ENCODE measurements around the gene DNAJC9.

Gene DNAJC9

DNA sequence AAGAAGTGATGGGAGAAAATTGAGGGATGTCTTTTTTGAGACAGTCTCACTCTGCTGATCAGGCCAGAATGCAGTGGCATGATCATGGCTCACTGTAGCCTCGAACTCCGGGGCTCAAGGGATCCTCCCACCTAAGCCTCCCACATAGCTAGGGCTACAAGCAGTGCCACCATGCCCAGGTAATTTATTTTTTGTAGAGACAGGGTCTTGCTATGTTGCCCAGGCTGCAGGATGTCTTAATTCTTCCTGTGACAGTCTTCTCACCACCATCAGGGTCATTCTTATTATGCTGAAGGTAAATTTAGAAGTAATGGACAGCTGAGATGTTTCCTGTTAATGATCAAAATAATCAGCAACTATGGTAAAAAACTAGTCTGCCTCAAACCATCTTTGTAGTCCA, 7.1 kb downstream of the DNAJC9 start:
- no peak for DNase-seq (ENCODE audit: insufficient read length, low spot score)
- no peak for FAIRE-seq

DNA sequence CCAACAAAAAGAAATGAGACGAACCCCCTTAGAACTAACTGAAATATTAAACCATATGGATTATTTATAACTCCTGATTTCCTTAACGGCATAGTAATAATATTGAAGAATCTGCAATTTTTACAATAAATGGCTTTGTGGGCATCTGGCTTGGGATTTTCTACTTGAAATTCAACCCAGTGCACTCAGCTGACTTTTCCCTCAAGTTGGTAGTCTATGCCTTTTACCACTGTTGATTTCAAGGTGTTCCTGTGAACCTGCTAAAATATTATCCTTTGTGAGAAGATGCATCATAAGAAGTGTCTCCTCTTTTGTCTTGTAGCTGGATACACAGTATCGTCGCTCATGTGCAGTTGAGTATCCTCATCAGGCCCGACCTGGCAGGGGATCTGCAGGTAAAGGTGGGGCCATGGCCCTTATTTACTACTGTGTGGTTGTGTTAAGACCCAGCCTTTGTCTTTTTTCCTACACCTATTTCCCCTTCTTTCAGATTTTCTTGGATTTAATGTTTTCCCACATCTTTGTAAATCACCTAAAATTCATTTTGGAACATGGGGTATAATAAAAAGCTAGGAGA, 8.0 kb downstream of the DNAJC9 start:
- DNase-seq (ENCODE audit: insufficient read length, low spot score) = no peak
- no peak for FAIRE-seq

DNA sequence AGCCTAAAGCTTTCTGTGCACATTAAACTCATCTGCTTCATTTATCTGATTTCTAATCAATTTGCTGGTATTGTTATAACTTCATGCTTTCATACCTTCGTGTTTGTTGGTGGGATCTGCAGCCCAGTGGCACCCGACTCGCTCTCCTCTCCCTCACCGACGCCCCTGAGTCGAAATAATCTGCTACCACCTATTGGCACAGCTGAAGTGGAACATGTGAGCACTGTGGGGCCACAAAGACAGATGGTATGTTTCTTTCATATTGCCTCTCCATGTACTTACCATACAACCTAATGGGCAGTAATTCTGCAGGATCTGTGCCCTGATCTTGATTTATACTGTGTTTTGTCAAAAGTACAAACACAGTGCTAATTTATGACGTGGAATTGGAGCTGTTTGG, 12.4 kb downstream of the DNAJC9 start:
- DNase-seq (ENCODE audit: insufficient read length, low spot score) = no peak
- no peak for FAIRE-seq

DNA sequence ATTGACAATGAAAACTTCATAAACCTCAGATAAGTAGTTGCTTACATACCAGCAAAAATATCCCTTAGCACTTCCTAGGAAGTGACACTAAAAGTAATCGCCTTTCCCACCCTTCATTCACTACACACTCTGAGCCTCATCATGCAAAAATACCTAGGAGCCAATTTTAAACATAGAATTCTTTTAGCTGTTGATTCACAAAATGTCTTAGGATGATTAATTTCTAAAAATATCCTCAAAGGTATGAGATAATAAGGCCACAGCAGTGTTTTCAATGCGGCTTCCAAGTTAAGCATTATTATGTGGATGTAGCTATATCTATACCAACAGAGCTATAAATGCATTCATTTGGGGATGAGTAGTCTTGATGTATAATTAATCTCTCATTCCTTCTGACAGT, 13.2 kb downstream of the DNAJC9 start:
- DNase-seq (ENCODE audit: insufficient read length, low spot score) (no peak), FAIRE-seq (no peak)

DNA sequence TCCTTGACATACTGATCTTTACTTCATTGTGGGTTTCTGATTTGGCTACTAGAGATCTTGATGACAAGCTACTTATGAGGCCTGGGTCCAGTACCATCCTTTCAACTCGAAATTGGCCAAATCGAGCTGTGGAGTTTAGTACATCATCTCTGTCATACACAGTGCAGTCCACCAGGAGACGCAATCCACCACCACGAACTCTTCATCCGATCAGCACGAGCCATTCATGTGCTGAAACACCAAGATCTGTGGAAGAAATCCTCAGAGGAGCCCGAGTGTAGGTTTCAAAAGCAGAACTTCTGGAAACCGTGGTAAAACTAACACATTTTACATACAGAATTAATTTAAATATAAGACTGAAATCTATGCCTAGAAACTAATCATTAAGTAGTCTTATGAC, 14.2 kb downstream of the DNAJC9 start:
- FAIRE-seq = no peak
- DNase-seq (ENCODE audit: insufficient read length, low spot score) = no peak

DNA sequence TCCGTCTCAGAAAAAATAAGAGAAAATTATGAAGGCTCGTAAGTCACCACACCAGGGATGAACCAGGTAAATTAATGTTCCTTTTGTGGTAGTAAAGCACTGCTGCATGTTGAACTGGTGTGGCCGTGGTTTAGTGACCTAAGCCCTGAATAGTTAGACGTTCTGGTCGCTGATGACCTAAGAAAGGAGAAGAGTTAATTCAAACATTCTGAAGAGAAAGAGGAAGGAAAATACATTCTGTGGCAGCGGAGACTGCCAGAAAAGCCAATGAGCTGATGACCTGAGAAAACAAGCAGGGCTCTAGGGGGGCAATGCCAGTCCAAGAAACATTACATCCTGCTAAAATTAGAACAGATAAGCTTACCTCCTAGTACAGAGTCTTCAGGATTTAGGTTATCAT, 17.5 kb downstream of the DNAJC9 start:
- DNase-seq (ENCODE audit: insufficient read length, low spot score) = no peak
- FAIRE-seq = no peak

DNA sequence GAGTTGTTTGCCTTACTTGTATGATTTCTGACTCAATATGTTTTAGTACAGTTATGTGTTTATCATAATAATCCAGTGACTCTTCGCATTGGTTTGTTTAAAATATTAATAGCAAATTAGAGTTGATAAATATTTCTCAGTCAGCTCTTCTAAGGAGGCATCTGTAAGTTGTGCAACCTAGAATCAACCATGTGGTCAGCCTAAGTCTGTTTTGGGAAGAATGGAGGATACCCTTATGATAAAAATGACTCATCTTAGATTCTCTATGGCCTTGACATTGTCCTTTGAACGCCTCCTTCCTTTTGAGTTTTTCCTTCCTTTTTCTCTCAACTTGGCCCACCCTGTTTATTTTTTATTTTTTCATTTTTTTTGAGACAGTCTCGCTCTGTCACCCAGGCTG, 18.8 kb downstream of the DNAJC9 start:
- FAIRE-seq (no peak), DNase-seq (ENCODE audit: insufficient read length, low spot score) (no peak)

DNA sequence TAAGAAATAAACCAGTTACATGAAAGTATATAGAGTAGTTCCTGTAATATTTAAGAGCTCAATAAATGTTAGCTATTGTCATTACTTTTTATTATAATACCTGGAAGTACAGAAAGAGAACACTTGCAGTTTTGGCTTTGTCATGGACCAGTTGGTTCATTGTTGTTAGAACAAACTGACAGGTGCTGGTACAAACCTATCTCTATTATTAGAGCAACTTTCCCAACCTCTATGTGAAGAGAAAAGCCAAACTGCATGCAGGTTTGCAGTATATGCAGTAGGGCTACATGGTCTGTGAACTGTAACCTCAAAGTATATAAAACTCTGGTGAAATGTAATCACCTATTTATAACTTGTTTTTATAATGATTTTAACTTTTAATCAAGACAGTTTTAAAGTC, 20.4 kb downstream of the DNAJC9 start:
- FAIRE-seq (no peak), DNase-seq (ENCODE audit: insufficient read length, low spot score) (no peak)

DNA sequence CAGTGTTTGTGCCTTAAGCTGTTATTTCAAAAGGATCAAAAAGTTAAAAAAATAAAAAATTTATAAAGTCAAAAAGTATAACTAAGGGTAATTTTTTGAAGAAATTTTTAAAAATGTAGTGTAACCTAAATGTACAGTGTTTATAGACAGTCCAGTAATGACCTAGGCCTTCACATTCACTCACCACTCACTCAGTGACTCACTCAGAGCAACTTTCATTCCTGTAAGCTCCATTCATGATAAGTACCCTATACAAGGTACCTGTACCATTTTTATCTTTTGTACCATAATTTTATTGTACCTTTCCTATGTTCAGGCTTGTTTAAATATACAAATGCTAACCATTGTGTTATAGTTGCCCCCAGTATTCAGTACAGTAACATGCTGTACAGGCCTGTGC, 21.5 kb downstream of the DNAJC9 start:
- no peak for FAIRE-seq
- no peak for DNase-seq (ENCODE audit: insufficient read length, low spot score)

DNA sequence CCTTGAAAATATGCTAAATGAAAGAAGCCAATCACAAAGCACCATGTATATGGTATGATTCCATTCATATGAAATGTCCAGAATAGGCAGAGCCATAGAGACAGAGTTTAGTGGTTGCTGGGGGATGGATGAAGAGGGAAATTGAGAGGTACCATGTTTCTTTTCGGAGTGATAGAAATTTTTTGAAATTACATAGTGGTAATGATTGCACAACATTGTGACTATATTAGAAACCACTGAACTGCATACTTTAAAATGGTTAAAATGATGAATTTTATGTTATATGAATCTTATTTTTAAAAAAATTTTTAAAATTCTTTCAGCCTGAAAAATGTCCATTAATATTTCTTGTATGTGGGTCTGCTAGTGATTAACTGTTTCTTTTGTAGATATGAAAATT, 26.1 kb downstream of the DNAJC9 start:
- no peak for FAIRE-seq
- no peak for DNase-seq (ENCODE audit: insufficient read length, low spot score)

DNA sequence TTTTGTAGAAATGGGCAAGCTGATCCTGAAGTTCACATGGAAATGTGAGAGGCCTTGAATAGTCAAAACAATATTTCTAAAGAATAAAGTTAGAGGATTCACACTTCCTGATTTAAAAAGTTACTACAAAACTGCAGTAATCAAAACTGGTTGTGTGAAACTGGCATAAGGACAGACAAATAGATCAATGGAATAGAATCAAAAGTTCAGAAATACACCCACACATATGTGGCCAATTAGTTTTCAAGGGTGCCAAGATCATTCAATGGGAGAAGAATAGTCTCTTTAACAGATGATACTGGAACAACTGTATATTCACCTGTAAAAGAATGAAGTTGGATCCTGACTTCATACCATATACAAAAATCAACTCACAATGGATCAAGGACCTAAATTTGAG, 27.7 kb downstream of the DNAJC9 start:
- FAIRE-seq = peak; percentile 37
- no peak for DNase-seq (ENCODE audit: insufficient read length, low spot score)

DNA sequence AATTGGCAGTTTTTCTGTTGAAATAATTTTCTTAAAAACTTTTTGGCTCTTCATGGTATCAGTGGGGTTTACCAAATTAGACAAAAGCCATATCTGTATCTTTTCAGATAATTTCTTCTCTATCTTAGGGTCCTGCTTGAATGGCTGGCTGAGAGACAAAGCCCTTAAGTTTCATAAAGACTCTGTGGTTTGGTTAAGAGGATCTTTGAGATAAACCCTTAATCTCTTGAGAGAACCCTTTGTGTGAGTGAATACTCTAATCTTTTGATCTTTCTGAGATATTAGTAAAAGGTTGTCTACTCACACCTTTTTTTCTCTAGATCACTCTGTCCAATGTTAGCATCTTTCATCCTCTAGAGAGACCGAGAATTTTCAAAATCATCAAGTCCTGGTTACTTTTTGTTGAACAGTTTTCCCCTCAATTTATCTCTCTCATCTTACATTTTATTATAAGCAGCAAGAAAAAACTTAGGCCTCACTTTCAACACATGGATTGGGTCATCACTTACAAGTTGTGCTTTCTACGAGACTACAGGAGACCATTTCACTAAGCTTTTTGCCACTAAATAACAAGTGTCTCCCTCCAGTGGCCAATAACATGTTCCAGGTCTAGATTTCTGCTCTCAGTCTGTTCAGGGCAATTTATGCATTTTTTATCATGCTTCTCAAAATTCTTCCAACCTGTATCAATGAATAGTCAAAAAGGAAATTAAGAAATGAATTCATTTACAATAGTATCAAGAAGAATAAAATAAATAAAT, 28.4 kb downstream of the DNAJC9 start:
- DNase-seq (ENCODE audit: insufficient read length, low spot score) (no peak), FAIRE-seq (peak; percentile 87)

DNA sequence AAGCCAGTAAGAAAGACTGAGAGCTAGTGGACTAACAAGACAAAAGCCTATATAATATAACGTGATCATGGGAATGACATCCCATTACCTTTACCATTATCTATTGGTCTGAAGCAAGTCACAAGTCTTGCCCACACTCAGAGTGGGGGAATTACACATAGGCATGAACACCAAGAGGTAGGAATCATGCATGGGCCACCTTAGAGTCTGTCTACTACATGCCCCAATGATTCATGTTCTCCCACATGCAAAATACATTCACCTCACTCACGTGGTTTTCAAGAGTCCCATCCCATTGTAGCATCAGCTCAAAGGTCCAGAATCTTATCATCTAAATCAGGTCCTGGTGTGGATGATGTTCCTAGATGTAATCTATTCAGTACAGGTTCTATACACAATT, 29.4 kb downstream of the DNAJC9 start:
- FAIRE-seq (peak; percentile 28), DNase-seq (ENCODE audit: insufficient read length, low spot score) (no peak)

DNA sequence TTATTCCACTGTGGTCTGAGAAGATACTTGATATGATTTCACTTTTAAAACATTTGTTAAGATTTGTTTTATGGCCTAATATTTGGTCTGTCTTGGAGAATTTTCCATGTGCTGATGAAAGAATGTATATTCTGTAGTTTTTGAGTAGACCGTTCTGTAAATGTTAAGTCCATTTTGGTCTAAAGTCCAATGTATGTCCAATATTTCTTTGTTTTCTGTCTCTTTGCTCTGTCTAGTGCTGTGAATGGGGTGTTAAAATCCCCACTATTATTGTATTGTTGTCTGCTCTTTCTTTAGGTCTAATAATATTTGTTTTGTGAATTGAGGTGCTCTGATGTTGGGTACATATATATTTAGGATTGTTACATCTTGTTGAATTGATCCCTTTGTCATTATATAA, 31.3 kb downstream of the DNAJC9 start:
- no peak for FAIRE-seq

DNA sequence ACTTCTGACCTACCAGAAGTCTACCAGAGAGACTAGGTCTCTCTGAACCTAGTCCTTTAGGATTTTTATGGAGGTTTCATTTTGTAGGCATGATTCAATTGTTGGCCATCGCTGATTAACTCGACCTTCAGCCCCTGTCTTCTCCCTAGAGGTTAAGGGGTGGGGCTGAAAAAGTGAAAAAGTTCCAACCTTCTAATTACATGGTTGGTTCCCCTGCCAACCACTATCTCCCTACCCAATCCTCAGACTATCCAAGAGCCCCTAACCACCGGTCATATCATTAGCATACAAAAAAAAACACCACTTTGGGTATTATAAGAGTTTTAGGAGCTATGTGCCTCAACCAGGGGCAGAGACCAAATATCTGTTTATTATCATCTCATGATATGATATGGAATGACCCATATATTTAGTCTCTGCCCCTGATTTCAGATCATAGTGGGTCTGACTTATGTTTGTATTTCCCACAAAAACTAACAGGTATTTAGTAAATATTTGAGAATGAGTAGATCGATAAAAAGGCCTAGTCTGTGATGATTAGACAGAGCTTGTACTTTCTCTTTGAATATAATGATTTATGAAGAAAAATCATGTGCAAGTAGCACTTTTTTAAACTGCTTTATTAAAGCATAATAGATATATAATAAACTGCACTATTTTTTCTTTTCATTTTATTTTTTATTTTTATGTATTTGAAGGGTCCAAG, 35.8 kb downstream of the DNAJC9 start:
- DNase-seq (ENCODE audit: insufficient read length, low spot score) = no peak
- no peak for FAIRE-seq

More for the DNA sequence above, 31.3 kb downstream of the DNAJC9 start:
- DNase-seq (ENCODE audit: insufficient read length, low spot score) = no peak

DNA sequence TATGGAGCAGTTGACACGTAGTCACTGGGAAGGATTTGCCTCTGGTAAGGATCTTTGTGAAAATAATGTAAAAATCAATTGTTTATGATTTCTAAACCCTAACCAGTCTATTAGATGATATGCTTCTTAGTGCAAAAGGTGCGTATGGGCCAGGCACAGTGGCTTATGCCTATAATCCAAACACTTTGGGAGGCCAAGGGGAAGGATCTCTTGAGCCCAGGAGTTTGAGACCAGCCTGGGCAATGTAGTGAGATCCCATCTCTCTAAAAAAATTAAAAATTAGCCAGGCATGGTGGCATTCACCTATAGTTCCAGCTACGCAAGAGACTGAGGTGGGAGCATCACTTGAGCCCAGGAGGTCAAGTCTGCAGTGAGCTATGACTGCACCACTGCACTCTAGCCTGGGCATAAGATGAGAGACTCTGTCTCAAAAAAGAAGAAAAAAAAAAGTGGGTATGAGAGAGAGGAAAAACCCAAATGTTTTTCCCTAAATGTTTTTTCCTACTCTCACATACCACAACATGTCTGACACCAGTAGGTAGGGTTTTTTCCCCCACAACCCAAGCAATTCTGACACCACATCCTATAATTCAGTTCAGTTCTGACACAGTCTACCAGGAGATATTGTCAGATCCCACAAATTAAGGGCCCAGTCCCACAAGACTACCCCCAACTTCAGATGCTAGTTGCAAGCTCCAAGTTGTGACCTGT, 36.5 kb downstream of the DNAJC9 start:
- no peak for FAIRE-seq
- DNase-seq (ENCODE audit: insufficient read length, low spot score) = no peak

DNA sequence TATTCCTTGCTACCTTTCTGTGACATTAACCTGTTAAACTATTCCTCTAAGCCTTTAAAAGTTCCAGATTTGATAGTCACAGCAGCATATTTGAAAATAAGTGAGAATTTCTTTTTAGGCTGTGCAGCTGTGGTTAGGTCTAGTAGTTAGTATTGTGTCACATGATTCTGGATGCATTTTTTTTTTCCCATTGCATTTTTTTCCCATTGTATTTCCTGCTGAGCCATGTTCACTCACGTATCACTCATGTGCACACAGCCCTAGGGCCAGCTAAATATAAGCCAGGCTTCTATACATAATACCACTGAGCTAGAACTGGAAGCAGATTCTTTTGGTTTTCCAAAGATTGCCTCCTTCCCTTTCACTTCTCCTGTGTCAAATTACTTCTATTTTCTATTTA, 37.4 kb downstream of the DNAJC9 start:
- FAIRE-seq (no peak), DNase-seq (ENCODE audit: insufficient read length, low spot score) (no peak)

DNA sequence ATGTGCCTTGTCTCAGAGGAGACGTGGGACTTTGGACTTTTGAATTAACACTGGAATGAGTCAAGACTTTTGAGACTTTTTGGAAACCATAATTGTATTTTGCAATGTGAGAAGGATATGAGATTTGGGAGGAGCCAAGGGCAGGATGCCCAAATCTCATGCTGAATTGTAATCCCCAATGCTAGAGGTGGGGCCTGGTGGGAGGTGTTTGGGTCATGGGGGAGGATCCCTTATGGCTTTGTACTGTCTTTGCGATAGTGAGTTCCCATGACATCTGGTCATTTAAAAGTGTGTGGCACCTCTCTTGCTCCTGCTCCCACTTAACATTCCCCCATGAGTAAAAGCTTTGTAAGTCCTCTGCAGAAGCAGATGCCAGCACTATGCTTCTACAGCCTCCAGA, 39.2 kb downstream of the DNAJC9 start:
- DNase-seq (ENCODE audit: insufficient read length, low spot score) = no peak
- no peak for FAIRE-seq

DNA sequence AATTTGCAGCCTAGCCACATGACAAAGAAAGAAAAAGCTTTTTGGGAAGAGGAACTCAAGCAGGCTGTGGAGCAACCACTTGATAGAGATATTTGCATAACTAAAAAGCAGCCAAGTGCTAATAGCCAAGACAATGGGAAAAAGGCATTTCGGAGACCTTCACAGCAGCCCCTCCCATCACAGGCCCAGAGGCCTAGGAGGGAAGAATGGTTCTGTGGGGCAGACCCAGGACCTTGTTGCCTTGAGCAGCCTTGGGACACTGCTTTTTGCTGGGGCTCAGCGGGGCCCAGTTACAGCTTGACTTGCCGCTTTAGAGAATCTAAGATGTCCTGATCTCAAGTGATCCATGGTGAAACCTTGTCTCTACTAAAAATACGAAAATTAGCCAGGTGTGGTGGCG, 40.7 kb downstream of the DNAJC9 start:
- FAIRE-seq = no peak
- DNase-seq (ENCODE audit: insufficient read length, low spot score) = no peak

DNA sequence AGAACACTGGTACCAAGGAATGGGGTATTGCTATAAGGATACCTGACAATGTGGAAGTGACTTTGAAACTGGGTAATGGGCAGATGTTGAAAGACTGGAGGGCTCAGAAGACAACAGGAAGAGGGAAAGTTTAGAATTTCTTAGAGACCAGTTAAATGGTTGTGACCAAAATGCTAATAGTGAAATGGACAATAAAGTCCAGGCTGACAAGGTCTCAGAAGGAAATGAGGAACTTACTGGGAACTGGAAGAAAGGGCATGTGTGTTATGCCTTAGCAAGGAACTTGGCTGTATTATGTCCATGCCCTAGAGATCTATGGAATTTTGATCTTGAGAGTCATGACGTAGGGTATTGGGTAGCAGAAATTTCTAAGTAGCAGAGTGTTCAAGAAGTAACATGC, 41.2 kb downstream of the DNAJC9 start:
- no peak for DNase-seq (ENCODE audit: insufficient read length, low spot score)
- no peak for FAIRE-seq

DNA sequence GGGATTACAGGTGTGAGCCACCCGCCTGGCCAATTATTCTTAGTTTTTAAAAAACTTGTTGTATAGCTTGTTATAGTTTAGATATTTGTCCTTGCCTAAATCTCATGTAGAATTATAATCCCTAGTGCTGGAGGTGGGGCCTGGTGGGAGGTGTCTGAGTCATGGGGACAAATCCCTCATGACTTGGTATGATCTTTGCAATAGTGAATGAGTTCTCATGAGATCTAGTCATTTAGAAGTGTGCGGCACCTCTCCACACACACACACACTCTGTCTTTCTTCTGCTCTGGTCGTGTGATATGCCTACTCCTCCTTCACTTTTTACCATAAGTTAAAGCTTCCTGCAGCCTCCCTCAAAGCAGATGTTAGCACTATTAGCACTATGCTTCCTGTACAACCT, 42.0 kb downstream of the DNAJC9 start:
- FAIRE-seq = no peak
- DNase-seq (ENCODE audit: insufficient read length, low spot score) = no peak

All from GM19239 (cell line).